OCI-LY3 (cell line): Measurements from ENCODE around the gene ZNF142.

Source experiments
- H2AFZ ChIP-seq: fragments of 200-600, 300-600 bp; shearing (Covaris generic); 2 replicates; pipeline ENCODE4 v1.6.0; 2014; ENCODE audit warnings: antibody characterized with exemption, low read depth, low read length
- H3K27ac ChIP-seq: fragments of 200-600, 300-600 bp; sonication (generic); 2 replicates; pipeline ENCODE4 v1.5.1; 2014; ENCODE audit warnings: mild to moderate bottlenecking, low read length, moderate library complexity, mixed read lengths
- H3K27me3 ChIP-seq: fragments of 200-600, 300-600 bp; sonication (generic); 2 replicates; pipeline ENCODE4 v1.6.1; 2014; ENCODE audit warnings: low read depth, low read length, mixed read lengths
- H3K36me3 ChIP-seq: fragments of 200-600, 300-600 bp; sonication (generic); replicated peaks from 2 replicates; pipeline ENCODE3; 2014; ENCODE audit warnings: low read depth, low read length, mixed read lengths
- H3K4me1 ChIP-seq: fragments of 300-600, 200-600 bp; sonication (generic); 2 replicates; pipeline ENCODE4 v1.6.1; 2014; ENCODE audit warnings: low read length, mixed read lengths
- H3K4me2 ChIP-seq: fragments of 200-600, 300-600 bp; sonication (generic); 2 replicates; pipeline ENCODE4 v1.6.1; 2014; ENCODE audit warnings: low read length, mixed read lengths
- H3K4me3 ChIP-seq: fragments of 300-600, 200-600 bp; sonication (generic); 2 replicates; pipeline ENCODE4 v1.5.1; 2014; ENCODE audit warnings: antibody characterized with exemption, mild to moderate bottlenecking, low read length, moderate library complexity
- H3K79me2 ChIP-seq: fragments of 300-600, 200-600 bp; shearing (Covaris generic); 2 replicates; pipeline ENCODE4 v1.6.1; 2014; ENCODE audit warnings: mild to moderate bottlenecking, low read length, mixed read lengths
- H3K9ac ChIP-seq: fragments of 300-600, 200-600 bp; shearing (Covaris generic); 2 replicates; pipeline ENCODE4 v1.6.0; 2014; ENCODE audit warnings: mild to moderate bottlenecking, low read length, moderate library complexity
- H3K9me3 ChIP-seq: fragments of 200-600, 300-600 bp; shearing (Covaris generic); 2 replicates; pipeline ENCODE4 v1.6.1; 2014; ENCODE audit warnings: low read length, mixed read lengths; ENCODE audit not compliant: insufficient read depth
- H4K20me1 ChIP-seq: fragments of 200-600, 300-600 bp; sonication (generic); 2 replicates; pipeline ENCODE4 v1.6.1; 2016; ENCODE audit warnings: low read length, mixed read lengths; ENCODE audit not compliant: insufficient read depth
- CTCF ChIP-seq: fragments of 200-600, 300-600 bp; sonication (generic); IDR thresholded peaks from 2 replicates; pipeline ENCODE4 v1.5.1; 2014; ENCODE audit warnings: antibody characterized with exemption, low read length, low read depth
- EZH2phosphoT487 ChIP-seq: fragments of 200-600 bp; shearing (Covaris generic); IDR thresholded peaks from 2 replicates; pipeline ENCODE4 v1.6.1; 2018; ENCODE audit warnings: antibody characterized with exemption, mixed run types, low read depth

Gene ZNF142

GRCh38 chr2:218648787-218649100, 10.7 kb downstream of the ZNF142 start:
- Histone ChIP-seq H2AFZ (no peak overlapping the region), H3K36me3 (peaks cover 38% of the 10 kb centered on the region)
- TF ChIP-seq CTCF, result no peak
- TF ChIP-seq EZH2phosphoT487, result no peak

GRCh38 chr2:218648088-218648786, 11.2 kb downstream of the ZNF142 start:
- H4K20me1 ChIP-seq, result no peaks in the 10 kb centered on the region
- no peak overlapping the region for H3K9ac ChIP-seq
- H3K36me3 ChIP-seq, result peaks cover 41% of the 10 kb centered on the region
- H3K27me3 ChIP-seq, result no peaks in the 10 kb centered on the region
- H3K79me2 ChIP-seq, result peaks cover 7% of the 10 kb centered on the region; the same call in 1 of the 2 replicates
- peaks cover 22% of the 10 kb centered on the region for H3K4me1 ChIP-seq
- H3K4me2 ChIP-seq, result no peak overlapping the region
- H3K9me3 ChIP-seq, result no peaks in the 10 kb centered on the region
- H3K4me3 ChIP-seq, result no peak overlapping the region
- peak; percentile 70 for TF ChIP-seq CTCF
- no peak for TF ChIP-seq EZH2phosphoT487
- no peak overlapping the region for H3K27ac ChIP-seq
- no peak overlapping the region for H2AFZ ChIP-seq

More at GRCh38 chr2:218648787-218649100, 10.7 kb downstream of the ZNF142 start:
- Histone ChIP-seq H4K20me1 (no peaks in the 10 kb centered on the region), H3K27ac (no peak overlapping the region), H3K4me3 (no peak overlapping the region), H3K9ac (no peak overlapping the region), H3K27me3 (no peaks in the 10 kb centered on the region), H3K4me1 (peaks cover 22% of the 10 kb centered on the region), H3K9me3 (no peaks in the 10 kb centered on the region), H3K4me2 (no peak overlapping the region), H3K79me2 (peaks cover 7% of the 10 kb centered on the region; the same call in 1 of the 2 replicates)

DNA sequence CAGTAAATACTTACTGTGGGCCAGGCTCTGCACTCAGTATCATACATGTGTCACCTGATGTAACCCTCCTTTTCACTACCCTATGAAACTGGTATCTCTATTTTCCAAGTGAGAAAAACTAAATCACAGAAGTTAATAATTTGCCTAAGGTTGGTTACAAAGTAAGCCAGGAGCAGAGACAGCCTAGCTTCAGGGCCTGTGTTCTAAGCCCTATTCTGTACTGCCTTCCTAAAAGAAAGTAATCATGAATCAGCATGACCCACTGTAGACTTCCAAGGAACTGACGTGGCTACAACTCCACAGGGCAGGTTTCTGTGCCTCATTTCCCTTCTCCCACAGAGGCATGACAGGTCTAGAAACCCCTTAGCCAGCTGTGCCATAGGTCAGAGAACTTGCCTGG, 14.3 kb downstream of the ZNF142 start:
- Histone ChIP-seq H4K20me1 (no peaks in the 10 kb centered on the region), H3K4me3 (0 out of 2 replicates have a peak overlapping the region, but pooled peaks have one; percentile 30), H3K4me2 (peak overlapping the region; percentile 68), H3K79me2 (peaks cover 7% of the 10 kb centered on the region; the same call in 1 of the 2 replicates), H3K9me3 (no peaks in the 10 kb centered on the region), H3K36me3 (peaks cover 50% of the 10 kb centered on the region), H3K4me1 (peaks cover 22% of the 10 kb centered on the region), H2AFZ (no peak overlapping the region), H3K9ac (peak overlapping the region; percentile 46), H3K27ac (peak overlapping the region; percentile 90), H3K27me3 (no peaks in the 10 kb centered on the region)
- no peak for TF ChIP-seq CTCF
- no peak for TF ChIP-seq EZH2phosphoT487

DNA sequence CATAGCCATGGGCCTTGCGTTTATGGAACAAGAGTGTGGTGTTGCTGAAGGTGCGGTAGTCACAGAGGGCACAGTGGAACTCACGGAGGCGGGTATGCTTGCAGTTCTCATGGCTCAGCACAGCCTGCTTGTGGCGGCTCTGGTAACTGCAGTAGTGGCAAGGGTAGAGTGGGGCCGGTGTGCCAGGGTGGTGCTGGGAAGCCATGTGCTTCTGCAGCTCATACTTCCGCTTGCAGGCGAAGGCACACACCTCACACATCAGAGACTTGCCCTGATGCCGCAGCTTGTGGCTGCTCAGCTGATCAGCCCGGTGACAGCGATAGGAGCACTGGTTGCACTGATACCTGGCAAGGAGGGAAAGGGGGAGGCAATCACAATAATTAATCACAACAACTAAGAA, 14.7 kb downstream of the ZNF142 start:
- no peaks in the 10 kb centered on the region for H4K20me1 ChIP-seq
- peak overlapping the region; percentile 40; the same call in 1 of the 2 replicates for H3K9ac ChIP-seq
- H3K9me3 ChIP-seq, result no peaks in the 10 kb centered on the region
- peaks cover 7% of the 10 kb centered on the region; the same call in 1 of the 2 replicates for H3K79me2 ChIP-seq
- no peak overlapping the region for H3K4me3 ChIP-seq
- H3K27ac ChIP-seq, result peak overlapping the region; percentile 90
- no peaks in the 10 kb centered on the region for H3K27me3 ChIP-seq
- peak overlapping the region; percentile 68 for H3K4me2 ChIP-seq
- H3K36me3 ChIP-seq, result peaks cover 52% of the 10 kb centered on the region
- TF ChIP-seq EZH2phosphoT487, result no peak
- TF ChIP-seq CTCF, result no peak; the same call in 1 of the 2 replicates
- H2AFZ ChIP-seq, result no peak overlapping the region
- peaks cover 22% of the 10 kb centered on the region for H3K4me1 ChIP-seq
